ENCODE measurements around the gene QRFP.

The QRFP gene

DNA sequence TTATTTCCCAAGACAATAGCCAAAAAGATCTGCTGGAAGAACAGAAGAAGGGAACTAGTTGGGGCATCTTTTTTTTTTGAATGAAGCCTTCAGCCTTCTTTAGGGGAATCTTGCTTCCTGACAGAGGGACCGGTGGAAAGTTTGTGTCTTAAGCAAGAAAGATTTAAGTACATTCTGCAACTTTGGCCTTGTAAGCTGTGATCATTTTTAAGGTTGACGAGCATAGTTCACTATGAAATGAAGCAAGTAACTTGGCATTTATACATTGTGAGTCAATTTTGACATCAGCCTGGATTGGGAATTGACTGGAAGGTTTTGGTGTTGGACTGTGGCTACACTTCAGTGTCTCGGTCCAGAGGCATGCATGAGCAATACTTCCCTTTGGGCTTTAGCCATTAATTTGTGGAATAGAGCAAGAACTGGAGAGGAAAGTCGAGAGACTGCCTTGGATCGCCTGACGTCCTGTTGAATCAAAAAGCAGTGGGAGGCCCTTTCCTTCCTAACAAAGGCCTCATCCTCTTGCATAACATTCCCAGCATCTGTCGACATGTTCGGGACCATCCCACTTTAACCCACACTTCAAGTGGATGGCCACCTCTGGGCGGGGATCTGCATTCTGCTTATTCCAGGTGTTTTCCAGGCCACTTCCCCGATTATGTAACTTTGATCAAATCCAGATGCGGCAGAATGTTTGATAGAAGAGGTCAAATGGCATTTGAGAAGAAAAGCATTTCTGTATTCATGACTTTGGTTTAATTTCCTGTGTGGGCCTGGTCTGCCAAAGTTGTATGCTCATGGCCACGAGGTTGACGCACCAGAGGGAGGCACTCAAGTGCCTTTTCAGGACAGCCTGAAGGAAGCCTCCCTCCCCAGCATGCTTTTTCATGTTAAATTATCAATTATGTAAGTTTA, 49.0 kb downstream of the QRFP start:
- Histone ChIP-seq H3K9me2 (replicated peaks; ENCODE audit: insufficient read depth, low read length) (no peaks in the 10 kb centered on the region), H2AFZ (ENCODE audit: low read depth, low read length, severe bottlenecking) (no peak overlapping the region), H3K36me3 (ENCODE audit: low read length) (no peaks in the 10 kb centered on the region), H3K4me3 (ENCODE audit: insufficient read depth, low read length, poor library complexity, severe bottlenecking) (no peak overlapping the region), H3K9me3 (ENCODE audit: insufficient read depth, low read length) (no peaks in the 10 kb centered on the region), H3F3A (ENCODE audit: insufficient read depth) (no peaks in the 10 kb centered on the region), H3K4me2 (ENCODE audit: low read depth, low read length, poor library complexity, severe bottlenecking) (no peak overlapping the region), H3K79me2 (ENCODE audit: insufficient read depth, low read length) (no peaks in the 10 kb centered on the region), H3K9ac (ENCODE audit: low read length) (no peak overlapping the region), H3K27ac (ENCODE audit: low read depth, low read length) (no peak overlapping the region), H4K20me1 (ENCODE audit: low read depth, low read length) (peaks cover 8% of the 10 kb centered on the region; the same call in 1 of the 2 replicates), H3K27me3 (ENCODE audit: low read length) (no peaks in the 10 kb centered on the region)
- TF ChIP-seq, protein P1, sequence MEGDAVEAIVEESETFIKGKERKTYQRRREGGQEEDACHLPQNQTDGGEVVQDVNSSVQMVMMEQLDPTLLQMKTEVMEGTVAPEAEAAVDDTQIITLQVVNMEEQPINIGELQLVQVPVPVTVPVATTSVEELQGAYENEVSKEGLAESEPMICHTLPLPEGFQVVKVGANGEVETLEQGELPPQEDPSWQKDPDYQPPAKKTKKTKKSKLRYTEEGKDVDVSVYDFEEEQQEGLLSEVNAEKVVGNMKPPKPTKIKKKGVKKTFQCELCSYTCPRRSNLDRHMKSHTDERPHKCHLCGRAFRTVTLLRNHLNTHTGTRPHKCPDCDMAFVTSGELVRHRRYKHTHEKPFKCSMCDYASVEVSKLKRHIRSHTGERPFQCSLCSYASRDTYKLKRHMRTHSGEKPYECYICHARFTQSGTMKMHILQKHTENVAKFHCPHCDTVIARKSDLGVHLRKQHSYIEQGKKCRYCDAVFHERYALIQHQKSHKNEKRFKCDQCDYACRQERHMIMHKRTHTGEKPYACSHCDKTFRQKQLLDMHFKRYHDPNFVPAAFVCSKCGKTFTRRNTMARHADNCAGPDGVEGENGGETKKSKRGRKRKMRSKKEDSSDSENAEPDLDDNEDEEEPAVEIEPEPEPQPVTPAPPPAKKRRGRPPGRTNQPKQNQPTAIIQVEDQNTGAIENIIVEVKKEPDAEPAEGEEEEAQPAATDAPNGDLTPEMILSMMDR (IDR thresholded peaks at IDR 0.05; ENCODE audit: insufficient read depth, low read length, poor library complexity, severe bottlenecking): no peak
- TF ChIP-seq EZH2phosphoT487 (conservative IDR thresholded peaks at IDR 0.05; ENCODE audit: low read length): no peak

DNA sequence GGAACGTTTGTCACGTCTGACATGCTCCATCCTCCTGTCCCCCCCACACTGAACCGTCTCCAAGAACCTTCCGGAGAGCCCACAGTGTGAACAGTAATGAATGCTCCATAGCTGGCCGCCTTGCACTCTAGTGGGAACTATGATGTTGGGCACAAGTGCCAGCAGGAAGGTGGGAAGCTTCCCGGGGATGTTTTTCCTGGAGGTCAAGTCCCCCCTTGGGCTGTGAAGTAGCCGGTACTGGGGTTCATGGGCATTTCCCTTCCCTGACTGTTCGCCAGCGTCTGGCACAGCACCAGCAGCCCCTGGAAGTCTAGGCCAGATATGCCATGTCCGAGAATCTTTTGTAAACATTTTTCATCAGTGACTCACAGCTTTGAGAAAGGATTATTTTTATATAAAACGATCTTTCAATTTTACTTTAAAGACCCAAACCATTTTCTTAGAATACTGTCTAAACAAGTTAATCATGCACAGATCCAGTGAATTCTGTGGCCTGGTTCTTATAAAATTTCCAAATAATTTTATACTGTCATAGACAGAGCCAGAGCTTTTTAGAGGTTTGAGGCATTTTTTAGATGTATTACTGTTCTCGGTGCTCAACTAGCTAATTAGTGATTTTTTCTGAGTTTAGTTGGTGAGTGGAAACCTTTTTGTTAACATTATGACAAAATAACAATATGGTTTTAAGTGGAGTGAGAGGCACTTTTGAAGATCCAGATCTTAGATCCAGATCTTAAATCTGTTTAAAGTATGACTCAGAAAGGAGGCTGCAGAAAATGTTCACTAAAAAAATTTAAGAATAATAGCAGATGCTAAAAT, 49.9 kb downstream of the QRFP start:
- Histone ChIP-seq H3K9ac (ENCODE audit: low read length) (no peak overlapping the region), H3K4me2 (ENCODE audit: low read depth, low read length, poor library complexity, severe bottlenecking) (no peak overlapping the region), H4K20me1 (ENCODE audit: low read depth, low read length) (peaks cover 8% of the 10 kb centered on the region; the same call in 1 of the 2 replicates), H3K79me2 (ENCODE audit: insufficient read depth, low read length) (no peaks in the 10 kb centered on the region), H3K27me3 (ENCODE audit: low read length) (no peaks in the 10 kb centered on the region), H3K4me3 (ENCODE audit: insufficient read depth, low read length, poor library complexity, severe bottlenecking) (no peak overlapping the region), H3K9me3 (ENCODE audit: insufficient read depth, low read length) (no peaks in the 10 kb centered on the region), H2AFZ (ENCODE audit: low read depth, low read length, severe bottlenecking) (no peak overlapping the region), H3K9me2 (replicated peaks; ENCODE audit: insufficient read depth, low read length) (no peaks in the 10 kb centered on the region), H3K27ac (ENCODE audit: low read depth, low read length) (no peak overlapping the region), H3F3A (ENCODE audit: insufficient read depth) (no peaks in the 10 kb centered on the region), H3K36me3 (ENCODE audit: low read length) (no peaks in the 10 kb centered on the region)
- TF ChIP-seq, protein P1 (IDR thresholded peaks at IDR 0.05; ENCODE audit: insufficient read depth, low read length, poor library complexity, severe bottlenecking): no peak
- TF ChIP-seq EZH2phosphoT487 (conservative IDR thresholded peaks at IDR 0.05; ENCODE audit: low read length): no peak

DNA sequence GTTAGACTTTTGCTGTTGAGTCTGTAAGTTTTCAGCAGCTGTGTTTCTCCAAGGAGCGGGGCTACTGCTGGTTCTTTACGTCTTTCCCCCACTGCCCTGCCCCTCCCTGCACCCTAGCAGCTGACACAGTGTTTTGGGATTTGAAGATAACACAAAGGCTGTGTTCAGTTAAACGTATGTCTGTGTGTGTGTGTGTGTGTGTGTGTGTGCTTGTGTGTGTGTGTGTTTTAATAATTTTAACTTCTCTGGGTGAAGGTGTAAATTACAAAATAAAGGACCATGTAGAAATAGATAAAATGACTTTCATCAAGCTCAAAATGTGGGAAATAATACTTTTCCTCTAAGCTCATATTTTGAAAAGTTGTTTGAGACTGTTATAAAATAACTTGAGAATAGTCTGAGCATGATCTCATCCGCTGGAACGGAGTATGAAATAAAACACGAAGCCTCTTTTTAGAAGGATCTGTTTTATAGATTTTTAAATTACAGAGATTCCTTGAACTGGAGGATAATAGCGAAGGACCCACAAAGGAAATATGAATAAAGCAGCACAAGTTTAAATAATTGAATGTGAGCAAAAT, 50.6 kb downstream of the QRFP start:
- Histone ChIP-seq H4K20me1 (ENCODE audit: low read depth, low read length) (peaks cover 5% of the 10 kb centered on the region; the same call in 1 of the 2 replicates), H3K79me2 (ENCODE audit: insufficient read depth, low read length) (no peaks in the 10 kb centered on the region)

More for the DNA sequence above, 50.6 kb downstream of the QRFP start:
- no peak overlapping the region for H2AFZ ChIP-seq (ENCODE audit: low read depth, low read length, severe bottlenecking)
- H3K9me3 ChIP-seq (ENCODE audit: insufficient read depth, low read length): no peaks in the 10 kb centered on the region
- no peaks in the 10 kb centered on the region for H3K36me3 ChIP-seq (ENCODE audit: low read length)
- H3K9me2 ChIP-seq (replicated peaks; ENCODE audit: insufficient read depth, low read length): no peaks in the 10 kb centered on the region
- H3F3A ChIP-seq (ENCODE audit: insufficient read depth): no peaks in the 10 kb centered on the region
- H3K27ac ChIP-seq (ENCODE audit: low read depth, low read length): no peak overlapping the region
- H3K9ac ChIP-seq (ENCODE audit: low read length): no peak overlapping the region
- H3K4me2 ChIP-seq (ENCODE audit: low read depth, low read length, poor library complexity, severe bottlenecking): no peak overlapping the region
- H3K4me3 ChIP-seq (ENCODE audit: insufficient read depth, low read length, poor library complexity, severe bottlenecking): no peak overlapping the region
- TF ChIP-seq, protein P1 (IDR thresholded peaks at IDR 0.05; ENCODE audit: insufficient read depth, low read length, poor library complexity, severe bottlenecking): no peak
- TF ChIP-seq EZH2phosphoT487 (conservative IDR thresholded peaks at IDR 0.05; ENCODE audit: low read length): no peak
- H3K27me3 ChIP-seq (ENCODE audit: low read length): no peaks in the 10 kb centered on the region

All from SU-DHL-6 (cell line).